Measurements from ENCODE around the gene CHRNA4.

- TF ChIP-seq CTCF (IDR thresholded peaks at IDR 0.05), result no peak
- no peak for TF ChIP-seq POLR2A (IDR thresholded peaks at IDR 0.05)
Observed at GRCh38 chr20:63314566-63315239, 46.4 kb downstream of the CHRNA4 start.
